ENCODE results near the gene DAAM2. TPM values are rescaled to one million over a fixed set of nuclear protein-coding genes. Genes with fewer than 3 reads are reported as not detected.

DAAM2 gene
- total and polyA plus RNA-seq, 2 of the 8 experiments (the other 6 are each of a cell fraction or from before 2014, with no cell fraction given) = 1.5 to 2.9 TPM

GRCh38 chr6:39849228-39849627 is 57.1 kb downstream of the DAAM2 start:
- no peak overlapping the region for H2BK5ac ChIP-seq (ENCODE audit: low read depth, low read length)
- CTCF ChIA-PET (ENCODE audit: partially characterized antibody) = interaction anchor here (0.9 to 8.9 kb wide), 2 partner anchors 18 to 24 kb away, joined by 5 to 80 read pairs; no protein-coding TSS in a partner anchor
- FAIRE-seq = no peak
- TF ChIP-seq USF2 (IDR thresholded peaks at IDR 0.05; ENCODE audit: low read length) (no peak), HDAC6 (IDR thresholded peaks at IDR 0.05; ENCODE audit: low read depth, low read length) (no peak), SIN3A (conservative IDR thresholded peaks at IDR 0.05 in 1 of 2, IDR thresholded peaks at IDR 0.05 in 1 of 2; ENCODE audit: low read depth in 1 of 2, low read length in 2 of 2) (no peak), CREB1 (IDR thresholded peaks at IDR 0.05) (no peak), JUN (IDR thresholded peaks at IDR 0.05; ENCODE audit: low read depth, low read length) (no peak), BCL11A (IDR thresholded peaks at IDR 0.05; ENCODE audit: low read depth in 2 of 2, low read length in 2 of 2) (no peak), BACH1 (IDR thresholded peaks at IDR 0.05; ENCODE audit: low read length) (no peak), TBP (IDR thresholded peaks at IDR 0.05; ENCODE audit: low read depth, low read length) (no peak), YY1 (IDR thresholded peaks at IDR 0.05; ENCODE audit: low read depth, low read length) (no peak), MAX (IDR thresholded peaks at IDR 0.05) (no peak), KDM1A (IDR thresholded peaks at IDR 0.05; ENCODE audit: borderline replicate concordance, low read length) (no peak), CHD2 (IDR thresholded peaks at IDR 0.05; ENCODE audit: low read length) (no peak), BRCA1 (IDR thresholded peaks at IDR 0.05; ENCODE audit: low read depth, low read length) (no peak), KDM4A (IDR thresholded peaks at IDR 0.05; ENCODE audit: low read depth, low read length, severe bottlenecking) (no peak)

More at GRCh38 chr6:39849228-39849627, 57.1 kb downstream of the DAAM2 start:
- Histone ChIP-seq H4K8ac (ENCODE audit: extremely low read depth, insufficient read depth, low read length) (no peak overlapping the region), H3K36me3 (ENCODE audit: control insufficient read depth in 2 of 4, insufficient read depth in 4 of 4, low read length in 3 of 4) (no peaks in the 10 kb centered on the region), H3K79me1 (ENCODE audit: low read depth, low read length) (no peaks in the 10 kb centered on the region), H3K23ac (ENCODE audit: insufficient read length) (no peak overlapping the region), H2BK12ac (ENCODE audit: low read depth, low read length) (no peak overlapping the region), H3K9ac (replicated peaks in 1 of 4; ENCODE audit: extremely low read depth in 1 of 4, low read depth in 3 of 4, low read length in 3 of 4) (no peak overlapping the region), H3K4ac (replicated peaks; ENCODE audit: insufficient read length, low read depth, low read length) (no peak overlapping the region), H2AK5ac (ENCODE audit: low read depth, low read length) (no peak overlapping the region), H3K14ac (ENCODE audit: insufficient read length) (no peak overlapping the region), H4K5ac (ENCODE audit: insufficient read length, low read depth, low read length) (no peak overlapping the region), H3K56ac (replicated peaks; ENCODE audit: insufficient read length, low read depth, low read length) (no peak overlapping the region), H4K91ac (replicated peaks; ENCODE audit: insufficient read length, low read length) (no peak overlapping the region), H2BK20ac (ENCODE audit: low read length) (no peak overlapping the region), H3K18ac (ENCODE audit: extremely low read depth, low read length) (no peak overlapping the region), H3K4me2 (ENCODE audit: insufficient read depth in 1 of 2, low read depth in 2 of 2, low read length in 2 of 2) (no peak overlapping the region), H2BK120ac (replicated peaks; ENCODE audit: low read depth, low read length) (no peak overlapping the region), H4K20me1 (replicated peaks in 1 of 2; ENCODE audit: control insufficient read depth in 1 of 2, insufficient read depth in 2 of 2, low read length in 2 of 2) (peaks cover 0 to 7% of the 10 kb centered on the region in 2 experiments), H3K79me2 (ENCODE audit: control insufficient read depth in 1 of 2, insufficient read depth in 2 of 2, low read length in 2 of 2) (no peaks in the 10 kb centered on the region), H2AFZ (ENCODE audit: low read length) (no peak overlapping the region), H3K4me3 (ENCODE audit: extremely low read depth in 1 of 4, insufficient read depth in 2 of 4, low read depth in 3 of 4, low read length in 4 of 4) (no peak overlapping the region), H3K27ac (ENCODE audit: low read depth, low read length) (no peak overlapping the region), H3K23me2 (ENCODE audit: low read depth, low read length) (peaks cover 8% of the 10 kb centered on the region), H3K27me3 (replicated peaks in 1 of 4; ENCODE audit: control insufficient read depth in 3 of 4, extremely low read depth in 1 of 4, insufficient read depth in 3 of 4, low read length in 3 of 4) (no peaks in the 10 kb centered on the region), H3K9me3 (ENCODE audit: insufficient read depth in 2 of 2, low read depth in 1 of 2, low read length in 1 of 2) (no peaks in the 10 kb centered on the region), H3K4me1 (replicated peaks in 1 of 4; ENCODE audit: control insufficient read depth in 3 of 4, insufficient read depth in 4 of 4, low read length in 3 of 4) (no peaks in the 10 kb centered on the region; a peak in 1 of 7 replicates), H2BK15ac (ENCODE audit: low read length) (no peak overlapping the region)
- POLR2A ChIA-PET (ENCODE audit: partially characterized antibody) = interaction anchor here (0.6 kb wide), 1 partner anchor 23 kb away, joined by 4 read pairs; no protein-coding TSS in a partner anchor
- DNase-seq (ENCODE audit: low read depth in 1 of 2, low spot score in 2 of 2) = no peak
- WGBS, 2 experiments (ENCODE audit: extremely low coverage in 1 of 2, insufficient coverage in 1 of 2, insufficient read length in 1 of 2, insufficient replicate concordance in 2 of 2, low coverage in 1 of 2, low lambda C conversion rate in 2 of 2, missing lambda C conversion rate in 1 of 2) = 88% methylated on average over 3 of the region's 3 CpGs; no CpG with 5 or more reads in 1 of the 2 experiments
